Body of pancreas (tissue), 4 donors: Measurements from ENCODE around the gene ZNF544. TPM values are rescaled to one million over a fixed set of nuclear protein-coding genes. Genes with fewer than 3 reads are reported as not detected.

ENCODE experiments used
- ATAC-seq: fragments of 150-250 bp; one replicate; pipeline ENCODE4 v1.9.1; 2016
- DNase-seq, 4 donors: peaks; one replicate each; pipeline ENCODE4 v3.0.0-alpha.2; 2019
- H3K27ac ChIP-seq, 4 donors: fragments of 200-600 bp; sonication (generic); 1 replicate in 3 of 4; 2 replicates in 1 of 4; pipeline versions ENCODE4 v1.5.1 to v1.6.1; 2016 to 2019; ENCODE audit warnings: mild to moderate bottlenecking in 1 of 4, mixed read lengths in 1 of 4, moderate library complexity in 1 of 4
- H3K27me3 ChIP-seq, 2 donors: fragments of 200-600 bp; sonication (generic); one replicate each; pipeline ENCODE4 v1.6.0; 2016; ENCODE audit warnings: mild to moderate bottlenecking in 1 of 2
- H3K36me3 ChIP-seq, 2 donors: fragments of 200-600 bp; sonication (generic); replicated peaks in 1 of 2; 2 replicates each; pipeline ENCODE4 v1.5.1; 2016; ENCODE audit warnings: low read depth in 2 of 2; ENCODE audit not compliant: insufficient read depth in 1 of 2
- H3K4me1 ChIP-seq: fragments of 200-600 bp; sonication (generic); one replicate; pipeline ENCODE4 v1.6.0; 2016
- H3K4me3 ChIP-seq, 2 donors: fragments of 200-600 bp; sonication (generic); 1 replicate in 1 of 2; 2 replicates in 1 of 2; pipeline ENCODE4 v1.5.1; 2016 to 2019
- H3K9me3 ChIP-seq, 3 donors: fragments of 200-600 bp; sonication (generic); 1 replicate in 2 of 3; 2 replicates in 1 of 3; pipeline ENCODE4 v1.5.1; 2016
- CTCF ChIP-seq, 7 experiments: fragments of 450-650 bp in 4 of 7; fragments of 200-600 bp in 3 of 7; sonication (generic) in 3 of 7; IDR thresholded peaks; one replicate each; pipeline ENCODE4 v1.5.1; 2016 to 2019; ENCODE audit warnings: antibody characterized with exemption in 7 of 7
- POLR2A ChIP-seq, 3 donors: fragments of 450-650 bp; IDR thresholded peaks; one replicate each; pipeline ENCODE4 v1.6.1; 2016; ENCODE audit warnings: antibody characterized with exemption in 3 of 3, mild to moderate bottlenecking in 2 of 3
- WGBS, 2 donors: methylation state at CpG; one replicate each; pipeline ENCODE4 v1.1.5; 2017; 5-methylcytosine and 5-hydroxymethylcytosine counted together
- intact Hi-C: fragments of 100-400 bp; cut with DNase I; formaldehyde crosslinking; loops from one replicate; pipeline ENCODE4 v1.15.1; 2023
- total RNA-seq, 2 donors: library from RNA; depleted of rRNA; stranded (reverse); fragments of >200 nt; gene quantifications; one replicate each; pipeline ENCODE4 v1.1.0, GENCODE V29; 2016

ZNF544 gene
- total RNA-seq, 2 donors from 2014 or later: 9.9 to 17.1 TPM

GRCh38 chr19:58183817-58184215, 44.9 kb upstream of the ZNF544 start:
- no peak for ATAC-seq
- peak overlapping the region; percentile 80 to 99 (median 95) for H3K27ac ChIP-seq
- WGBS, 2 donors: 14 to 18% methylated on average over 9 to 13 of the region's 13 CpGs
- TF ChIP-seq POLR2A (IDR thresholded peaks at IDR 0.05): no peak
- no peak for TF ChIP-seq CTCF (IDR thresholded peaks at IDR 0.05)
- no peaks in the 10 kb centered on the region for H3K27me3 ChIP-seq
- intact Hi-C loops: no loop called here
- peaks cover 7 to 20% of the 10 kb centered on the region in 2 donors for H3K36me3 ChIP-seq
- H3K4me3 ChIP-seq: peak overlapping the region; percentile 9 to 93
- H3K9me3 ChIP-seq: peaks cover 0 to 68% (median 2%) of the 10 kb centered on the region in 3 donors
- DNase-seq: no peak
- peaks cover 19% of the 10 kb centered on the region for H3K4me1 ChIP-seq

- Histone ChIP-seq H3K27ac (no peak overlapping the region), H3K9me3 (peaks cover 0 to 95% (median 17%) of the 10 kb centered on the region in 3 donors), H3K4me3 (no peak overlapping the region), H3K36me3 (peaks cover 25 to 57% of the 10 kb centered on the region in 2 donors), H3K27me3 (no peaks in the 10 kb centered on the region), H3K4me1 (no peaks in the 10 kb centered on the region)
- TF ChIP-seq POLR2A (IDR thresholded peaks at IDR 0.05) (no peak), CTCF (IDR thresholded peaks at IDR 0.05) (no peak)
- 64 to 94% methylated on average over 6 of the region's 6 CpGs for WGBS, 2 donors
- intact Hi-C loops: no loop called here
- ATAC-seq (no peak), DNase-seq (no peak)
These were observed 31.7 kb upstream of the ZNF544 start for GRCh38 chr19:58196901-58197616.

- no peaks in the 10 kb centered on the region for H3K27me3 ChIP-seq
- peaks cover 30 to 57% of the 10 kb centered on the region in 2 donors for H3K36me3 ChIP-seq
- intact Hi-C loops: no loop called here
- DNase-seq: no peak
- no peak for ATAC-seq
- H3K4me1 ChIP-seq: no peaks in the 10 kb centered on the region
- H3K4me3 ChIP-seq: no peak overlapping the region
- WGBS, 2 donors: 22 to 44% methylated on average over 6 to 42 of the region's 49 CpGs
- no peak overlapping the region for H3K27ac ChIP-seq
- peaks cover 0 to 99% (median 19%) of the 10 kb centered on the region in 3 donors for H3K9me3 ChIP-seq
- TF ChIP-seq CTCF (IDR thresholded peaks at IDR 0.05) (no peak), POLR2A (IDR thresholded peaks at IDR 0.05) (no peak)
These were observed 24.8 kb upstream of the ZNF544 start for GRCh38 chr19:58203814-58204475.

GRCh38 chr19:58204566-58204965, 24.1 kb upstream of the ZNF544 start:
- no peak for ATAC-seq
- Histone ChIP-seq H3K36me3 (peaks cover 34 to 63% of the 10 kb centered on the region in 2 donors), H3K27ac (no peak overlapping the region), H3K9me3 (peaks cover 0 to 99% (median 21%) of the 10 kb centered on the region in 3 donors), H3K4me3 (no peak overlapping the region), H3K27me3 (no peaks in the 10 kb centered on the region), H3K4me1 (no peaks in the 10 kb centered on the region)
- DNase-seq: no peak
- intact Hi-C loops: no loop called here
- 34 to 38% methylated on average over 15 of the region's 15 CpGs for WGBS, 2 donors
- TF ChIP-seq CTCF (IDR thresholded peaks at IDR 0.05): no peak
- TF ChIP-seq POLR2A (IDR thresholded peaks at IDR 0.05): no peak
